Breast epithelium (tissue), 4 donors: ENCODE results near the gene WNT7B. TPM values are rescaled to one million over a fixed set of nuclear protein-coding genes. Genes with fewer than 3 reads are reported as not detected.

Source experiments
- DNase-seq, 2 donors: peaks; one replicate each; pipeline ENCODE4 v3.0.0-alpha.2; 2019; ENCODE audit warnings: low spot score in 2 of 2
- H3K27ac ChIP-seq, 2 donors: fragments of 200-600 bp; sonication (generic) in 1 of 2; one replicate each; pipeline ENCODE4 v1.5.1; 2016 to 2019; ENCODE audit warnings: mild to moderate bottlenecking in 1 of 2
- H3K27me3 ChIP-seq, 2 donors: fragments of 200-600 bp; sonication (generic) in 1 of 2; one replicate each; pipeline versions ENCODE4 v1.5.1 to v1.6.0; 2017 to 2019; ENCODE audit warnings: control low read depth in 1 of 2, mild to moderate bottlenecking in 1 of 2
- H3K36me3 ChIP-seq: fragments of 200-600 bp; one replicate; pipeline ENCODE4 v1.5.1; 2019
- H3K4me1 ChIP-seq, 2 donors: fragments of 200-600 bp; sonication (generic); one replicate each; pipeline ENCODE4 v1.5.1; 2016 to 2019; ENCODE audit warnings: control low read depth in 1 of 2
- H3K4me3 ChIP-seq, 3 donors: fragments of 200-600 bp; sonication (generic); 1 replicate in 2 of 3; 2 replicates in 1 of 3; pipeline ENCODE4 v1.5.1; 2016 to 2019; ENCODE audit warnings: mild to moderate bottlenecking in 3 of 3, moderate library complexity in 2 of 3
- H3K9me3 ChIP-seq, 2 donors: fragments of 200-600 bp; sonication (generic) in 1 of 2; one replicate each; pipeline ENCODE4 v1.5.1; 2016 to 2019; ENCODE audit warnings: control low read depth in 1 of 2
- POLR2A ChIP-seq: fragments of 450-650 bp; IDR thresholded peaks from one replicate; pipeline ENCODE4 v1.6.1; 2016; ENCODE audit warnings: antibody characterized with exemption, mild to moderate bottlenecking, moderate library complexity
- POLR2AphosphoS5 ChIP-seq, 3 donors: sonication (generic); formaldehyde crosslinking; IDR thresholded peaks; one replicate each; pipeline ENCODE4 v1.6.1; 2017; ENCODE audit warnings: antibody characterized with exemption in 3 of 3
- intact Hi-C: fragments of 100-400 bp; cut with DNase I; formaldehyde crosslinking; loops from one replicate; pipeline ENCODE4 v1.15.1; 2023; ENCODE audit warnings: low total_unique reads
- total RNA-seq, 3 donors: library from RNA; depleted of rRNA; stranded (reverse); fragments of >200 nt; gene quantifications; one replicate each; pipeline ENCODE4 v1.1.0, GENCODE V29; 2016
- TF ChIP-seq, protein P1 (sequence below), 3 donors: fragments of 450-650 bp; IDR thresholded peaks; one replicate each; pipeline ENCODE4 v1.5.1; 2016 to 2017; ENCODE audit warnings: antibody characterized with exemption in 3 of 3, mild to moderate bottlenecking in 3 of 3, moderate library complexity in 3 of 3

The WNT7B gene
- total RNA-seq, 3 donors from 2014 or later = 2.2 to 2.9 TPM; not detected in 1

DNA sequence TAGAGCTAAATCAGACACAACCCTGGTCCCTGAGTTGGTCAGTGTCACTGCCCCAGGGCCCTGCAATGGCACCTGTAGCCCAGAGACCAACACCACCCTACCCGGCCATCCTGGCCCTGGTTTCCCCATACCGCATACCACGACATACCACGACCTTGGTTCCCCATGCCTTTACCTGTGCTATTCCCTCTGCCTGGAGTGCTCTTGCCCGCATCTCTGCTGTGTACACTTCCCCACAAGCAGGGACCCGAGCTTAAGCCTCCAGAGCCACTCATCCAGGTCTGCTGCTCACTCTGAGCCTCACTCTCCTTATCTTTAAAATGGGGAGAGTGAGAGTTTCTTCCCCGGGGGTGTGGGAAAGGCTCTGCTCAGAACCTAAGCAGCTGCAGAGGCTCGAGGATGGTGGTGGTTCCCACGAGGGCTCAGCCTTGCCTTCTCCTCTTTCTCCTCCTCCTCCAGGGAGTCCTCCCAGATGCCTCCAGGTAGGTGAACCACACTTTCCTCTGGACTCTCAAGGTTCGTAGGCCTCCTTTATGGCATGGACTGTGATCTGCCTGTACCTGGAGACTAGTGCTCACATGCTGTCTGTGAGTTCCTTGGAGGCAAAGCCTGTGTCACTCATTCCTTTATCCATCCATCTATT lies 48.1 kb downstream of the WNT7B start:
- intact Hi-C loops = no loop called here
- Histone ChIP-seq H3K4me3 (no peak overlapping the region), H3K27ac (no peak overlapping the region), H3K4me1 (no peaks in the 10 kb centered on the region), H3K36me3 (no peaks in the 10 kb centered on the region), H3K27me3 (no peaks in the 10 kb centered on the region), H3K9me3 (no peaks in the 10 kb centered on the region)
- DNase-seq = no peak
- TF ChIP-seq POLR2AphosphoS5 (IDR thresholded peaks at IDR 0.05) (no peak), POLR2A (no peak)
- TF ChIP-seq, protein P1, sequence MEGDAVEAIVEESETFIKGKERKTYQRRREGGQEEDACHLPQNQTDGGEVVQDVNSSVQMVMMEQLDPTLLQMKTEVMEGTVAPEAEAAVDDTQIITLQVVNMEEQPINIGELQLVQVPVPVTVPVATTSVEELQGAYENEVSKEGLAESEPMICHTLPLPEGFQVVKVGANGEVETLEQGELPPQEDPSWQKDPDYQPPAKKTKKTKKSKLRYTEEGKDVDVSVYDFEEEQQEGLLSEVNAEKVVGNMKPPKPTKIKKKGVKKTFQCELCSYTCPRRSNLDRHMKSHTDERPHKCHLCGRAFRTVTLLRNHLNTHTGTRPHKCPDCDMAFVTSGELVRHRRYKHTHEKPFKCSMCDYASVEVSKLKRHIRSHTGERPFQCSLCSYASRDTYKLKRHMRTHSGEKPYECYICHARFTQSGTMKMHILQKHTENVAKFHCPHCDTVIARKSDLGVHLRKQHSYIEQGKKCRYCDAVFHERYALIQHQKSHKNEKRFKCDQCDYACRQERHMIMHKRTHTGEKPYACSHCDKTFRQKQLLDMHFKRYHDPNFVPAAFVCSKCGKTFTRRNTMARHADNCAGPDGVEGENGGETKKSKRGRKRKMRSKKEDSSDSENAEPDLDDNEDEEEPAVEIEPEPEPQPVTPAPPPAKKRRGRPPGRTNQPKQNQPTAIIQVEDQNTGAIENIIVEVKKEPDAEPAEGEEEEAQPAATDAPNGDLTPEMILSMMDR (IDR thresholded peaks at IDR 0.05) = no peak

DNA sequence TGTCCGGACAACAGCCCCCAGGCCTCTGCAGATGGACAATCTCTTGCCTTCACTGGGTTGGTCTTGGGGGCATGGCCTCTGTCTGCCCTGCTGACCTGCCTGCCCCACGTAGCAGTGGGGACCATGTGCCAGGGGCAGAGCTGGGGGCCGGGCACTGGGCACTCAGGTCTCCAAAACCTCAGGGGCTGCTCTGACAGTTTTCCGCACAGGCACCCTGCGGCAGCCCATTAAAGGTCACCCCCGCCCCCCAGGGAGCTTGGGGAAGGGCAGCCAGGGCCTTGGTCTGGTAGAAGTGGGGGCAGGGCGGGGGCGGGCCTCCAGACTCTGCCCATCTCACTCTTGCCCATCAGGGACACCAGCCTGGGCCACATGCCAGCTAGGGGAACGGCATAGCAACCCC lies 49.9 kb downstream of the WNT7B start:
- Histone ChIP-seq H3K4me1 (no peaks in the 10 kb centered on the region), H3K36me3 (no peaks in the 10 kb centered on the region), H3K27me3 (no peaks in the 10 kb centered on the region), H3K4me3 (no peak overlapping the region), H3K27ac (no peak overlapping the region), H3K9me3 (no peaks in the 10 kb centered on the region)
- intact Hi-C loops = no loop called here
- no peak for DNase-seq
- no peak for TF ChIP-seq POLR2AphosphoS5 (IDR thresholded peaks at IDR 0.05)
- TF ChIP-seq, protein P1 (IDR thresholded peaks at IDR 0.05) = no peak
- no peak for TF ChIP-seq POLR2A

DNA sequence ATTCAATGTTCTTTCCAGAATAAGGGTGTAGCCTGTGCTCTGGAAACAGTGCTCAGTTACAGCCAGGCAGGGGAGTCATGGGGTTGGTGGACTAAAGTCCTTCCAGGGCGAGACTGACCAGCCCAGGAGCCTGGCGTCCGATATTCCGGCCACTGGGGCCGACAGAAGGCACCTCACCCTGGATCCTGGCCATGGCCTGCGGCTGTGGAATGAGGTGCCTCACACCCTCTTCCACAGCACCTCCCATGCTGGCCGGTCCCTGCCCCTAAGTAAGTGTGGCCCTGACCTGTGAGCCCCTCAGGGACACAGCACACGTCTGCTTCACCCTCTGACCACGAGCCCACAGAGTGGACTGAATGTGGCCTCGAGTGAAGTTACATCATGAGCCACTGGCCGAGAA lies 50.5 kb downstream of the WNT7B start:
- Histone ChIP-seq H3K4me1 (no peaks in the 10 kb centered on the region), H3K9me3 (no peaks in the 10 kb centered on the region), H3K27me3 (no peaks in the 10 kb centered on the region), H3K4me3 (no peak overlapping the region), H3K27ac (no peak overlapping the region), H3K36me3 (no peaks in the 10 kb centered on the region)
- TF ChIP-seq, protein P1 (IDR thresholded peaks at IDR 0.05) = no peak
- TF ChIP-seq POLR2AphosphoS5 (IDR thresholded peaks at IDR 0.05) = no peak
- TF ChIP-seq POLR2A = no peak
- no peak for DNase-seq
- intact Hi-C loops = no loop called here

DNA sequence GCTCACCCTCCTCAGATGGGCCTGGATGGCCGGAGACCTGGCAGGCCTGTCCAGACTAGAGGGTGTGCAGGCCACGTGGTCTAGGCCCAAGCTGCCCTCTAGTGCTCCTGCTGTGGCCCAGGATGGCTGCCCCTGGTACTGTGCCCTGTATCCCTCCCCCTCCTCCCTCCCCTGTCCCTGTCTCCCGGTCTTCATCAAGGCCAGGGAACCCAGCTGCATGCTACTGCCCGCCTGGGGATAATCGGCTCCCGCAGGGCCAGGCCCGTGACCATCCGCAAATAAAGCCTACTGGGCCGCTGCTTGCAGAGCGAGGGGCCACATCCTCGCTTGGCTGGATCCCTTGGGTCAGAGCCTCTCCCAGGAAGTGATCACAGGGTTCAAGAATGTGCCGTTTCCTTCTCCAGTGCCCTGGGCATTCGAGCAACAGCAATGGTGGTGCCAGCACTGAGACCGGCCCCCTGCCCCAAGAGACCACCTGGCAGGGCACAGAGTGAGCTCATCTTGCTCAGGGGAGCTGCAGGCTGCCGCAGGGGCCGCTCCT lies 51.1 kb downstream of the WNT7B start:
- Histone ChIP-seq H3K36me3 (no peaks in the 10 kb centered on the region), H3K27me3 (no peaks in the 10 kb centered on the region), H3K4me1 (no peaks in the 10 kb centered on the region), H3K4me3 (no peak overlapping the region), H3K27ac (no peak overlapping the region), H3K9me3 (no peaks in the 10 kb centered on the region)
- DNase-seq = no peak
- intact Hi-C loops = no loop called here
- TF ChIP-seq POLR2AphosphoS5 (IDR thresholded peaks at IDR 0.05) = no peak

DNA sequence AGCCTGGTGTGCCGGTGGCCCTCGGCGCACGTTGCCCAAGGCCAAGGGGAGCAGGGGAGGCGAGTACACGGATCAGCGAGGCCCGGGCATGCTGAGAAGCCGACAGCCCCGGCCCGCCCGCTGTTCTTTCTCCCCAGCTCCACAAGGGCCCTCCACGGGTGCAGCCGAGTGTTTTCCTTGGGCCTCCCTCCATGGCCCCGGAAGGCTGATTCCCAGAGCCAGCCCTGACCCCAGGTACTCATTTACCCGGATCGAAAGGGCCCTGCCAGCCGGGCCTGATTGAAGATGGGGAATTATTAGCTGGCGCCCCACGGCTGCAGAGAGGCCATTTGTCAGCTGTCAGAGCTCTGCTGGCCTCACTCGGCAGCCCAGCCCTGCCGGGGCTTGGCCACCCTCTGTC lies 53.1 kb downstream of the WNT7B start:
- TF ChIP-seq, protein P1 (IDR thresholded peaks at IDR 0.05) = no peak
- TF ChIP-seq POLR2AphosphoS5 (IDR thresholded peaks at IDR 0.05) (no peak), POLR2A (no peak)
- Histone ChIP-seq H3K27me3 (no peaks in the 10 kb centered on the region), H3K4me1 (peaks cover 0 to 5% of the 10 kb centered on the region in 2 donors), H3K9me3 (no peaks in the 10 kb centered on the region), H3K4me3 (no peak overlapping the region), H3K36me3 (no peaks in the 10 kb centered on the region), H3K27ac (no peak overlapping the region)
- intact Hi-C loops = no loop called here
- DNase-seq = no peak
